ENCODE results near the gene CAPZB.
A peak's percentile ranks its signal among the peaks of the same experiment; 100 is the strongest.

CAPZB gene

DNA sequence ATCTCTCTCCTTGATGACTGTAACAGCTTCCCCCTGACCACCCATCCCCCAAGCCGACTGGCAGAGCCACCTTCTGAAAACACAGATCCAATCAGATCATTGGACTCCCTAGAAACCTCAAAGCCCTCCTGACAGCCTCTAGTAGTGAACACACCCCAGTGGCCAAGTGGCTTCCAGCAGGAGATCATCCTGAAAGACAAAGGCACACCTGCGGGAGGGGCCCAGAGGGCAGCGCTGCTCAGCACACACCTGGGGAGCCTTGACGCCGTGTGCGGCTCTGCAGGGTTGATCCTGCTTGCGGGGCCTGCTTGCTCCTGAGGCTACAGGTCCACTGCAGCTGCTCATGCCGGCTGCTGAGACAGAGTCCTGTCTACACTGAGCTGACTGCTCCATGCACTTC, 131.7 kb downstream of the CAPZB start:
- no peak for DNase-seq

DNA sequence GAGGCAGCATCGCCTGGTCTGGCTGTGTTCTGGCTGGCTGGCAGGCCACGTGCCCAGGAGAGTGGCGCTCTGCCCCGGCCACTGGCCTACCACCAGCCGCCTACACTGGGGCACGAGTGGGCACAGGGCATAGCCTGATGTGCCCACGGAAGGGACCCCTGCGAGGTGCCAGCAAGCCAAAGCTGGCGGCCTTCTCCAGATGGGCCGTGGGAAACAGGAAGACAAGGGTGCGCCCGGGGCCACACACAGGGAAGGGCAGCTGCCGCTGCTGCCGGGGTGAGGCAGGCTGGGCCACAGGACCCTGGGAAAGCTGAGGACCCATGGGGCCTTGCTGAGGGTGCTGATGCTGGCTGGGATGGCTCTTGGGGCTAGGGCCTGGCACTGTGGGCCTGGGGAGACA, 132.5 kb downstream of the CAPZB start:
- DNase-seq, result no peak

DNA sequence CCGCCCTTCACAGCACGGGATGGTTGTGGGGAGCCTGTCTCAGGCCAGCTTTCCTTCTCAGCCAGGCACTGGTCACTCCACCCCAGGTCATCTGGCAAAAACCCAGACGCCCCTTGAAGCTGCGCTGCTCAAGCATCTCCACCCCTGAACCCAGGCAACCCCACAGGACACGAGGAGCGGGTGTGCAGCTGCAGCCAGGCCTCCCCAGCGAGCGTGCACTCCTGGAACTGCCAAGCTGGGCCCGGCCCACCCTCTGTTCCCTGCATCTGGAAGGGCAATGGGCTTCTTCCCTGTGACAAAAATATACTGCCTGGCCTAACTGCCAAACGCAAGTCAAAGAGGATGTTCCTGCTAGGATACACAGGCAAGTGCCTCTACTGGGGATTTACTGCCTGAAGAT, 133.5 kb downstream of the CAPZB start:
- no peak for DNase-seq

DNA sequence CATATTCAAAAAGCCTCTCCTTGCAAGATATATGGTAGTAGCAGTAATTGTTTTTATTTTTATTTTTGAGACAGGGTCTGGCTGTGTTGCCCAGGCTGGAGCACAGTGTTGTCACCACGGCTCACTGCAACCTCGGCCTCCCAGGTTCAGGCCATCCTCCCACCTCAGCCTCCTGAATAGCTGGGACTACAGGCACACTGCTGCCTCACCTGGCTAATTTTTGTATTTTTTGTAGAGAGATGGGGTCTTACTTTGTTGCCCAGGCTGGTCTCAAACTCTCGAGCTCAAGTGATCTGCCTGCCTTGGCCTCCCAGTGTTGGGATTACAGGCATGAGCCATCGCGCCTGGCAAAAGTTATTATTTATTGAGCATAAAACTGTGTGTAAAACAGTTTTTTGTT, 134.8 kb downstream of the CAPZB start:
- no peak for DNase-seq

DNA sequence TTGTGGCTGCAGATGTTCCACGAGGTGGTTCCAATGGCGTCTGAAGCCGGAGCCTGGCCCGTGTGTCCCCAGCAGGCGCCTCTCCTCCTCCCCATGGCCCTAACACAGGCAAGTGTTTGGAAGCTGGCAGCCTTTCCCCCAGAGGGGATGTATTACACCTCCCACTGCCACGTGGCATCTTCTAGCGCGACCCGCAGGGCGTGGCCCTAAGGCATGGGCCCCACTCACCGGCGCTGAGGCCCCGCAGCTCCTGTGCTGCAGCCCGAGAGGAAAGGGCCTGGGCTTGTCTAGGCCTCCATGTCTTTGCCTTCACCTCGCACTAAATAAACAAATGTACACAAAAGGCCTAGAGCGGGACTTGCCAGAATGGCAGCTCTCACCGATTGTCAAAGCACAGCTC, 135.3 kb downstream of the CAPZB start:
- no peak for DNase-seq

DNA sequence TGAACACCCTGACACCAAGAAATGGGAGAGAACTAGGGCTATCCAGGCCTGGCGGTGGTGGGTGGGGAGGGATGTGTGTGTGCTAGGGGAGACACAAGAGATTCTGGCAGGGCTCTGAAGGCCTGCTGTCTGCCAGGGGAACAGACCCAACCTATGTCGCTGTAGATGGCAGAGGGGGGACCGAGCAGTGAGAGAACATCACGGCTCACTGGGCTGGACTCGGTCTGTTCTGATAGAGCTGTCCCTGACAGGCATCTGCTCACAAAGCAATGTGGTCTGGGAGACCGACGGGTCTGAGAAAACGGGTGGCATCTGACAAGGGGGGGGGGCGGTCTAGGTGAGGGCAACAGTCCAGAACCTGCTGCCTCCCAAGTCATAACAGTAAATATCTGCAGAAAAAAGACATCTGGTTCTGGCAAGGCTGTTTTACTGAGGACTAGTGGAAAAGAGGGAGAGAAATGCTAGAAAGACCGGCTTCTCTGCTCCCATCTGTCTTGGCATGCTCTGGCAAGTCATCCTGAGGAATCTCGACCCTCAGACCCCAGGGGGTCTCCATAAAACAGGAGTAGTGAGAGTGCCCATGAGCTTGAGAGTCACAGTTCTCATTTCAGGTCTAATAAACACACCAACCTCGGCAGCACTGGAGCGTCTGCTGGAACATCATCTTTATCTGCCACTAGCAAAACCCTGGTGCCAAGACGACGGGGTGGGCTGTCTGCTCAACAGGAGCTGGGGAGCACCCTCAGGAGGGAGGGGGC, 136.7 kb downstream of the CAPZB start:
- DNase-seq, result no peak

DNA sequence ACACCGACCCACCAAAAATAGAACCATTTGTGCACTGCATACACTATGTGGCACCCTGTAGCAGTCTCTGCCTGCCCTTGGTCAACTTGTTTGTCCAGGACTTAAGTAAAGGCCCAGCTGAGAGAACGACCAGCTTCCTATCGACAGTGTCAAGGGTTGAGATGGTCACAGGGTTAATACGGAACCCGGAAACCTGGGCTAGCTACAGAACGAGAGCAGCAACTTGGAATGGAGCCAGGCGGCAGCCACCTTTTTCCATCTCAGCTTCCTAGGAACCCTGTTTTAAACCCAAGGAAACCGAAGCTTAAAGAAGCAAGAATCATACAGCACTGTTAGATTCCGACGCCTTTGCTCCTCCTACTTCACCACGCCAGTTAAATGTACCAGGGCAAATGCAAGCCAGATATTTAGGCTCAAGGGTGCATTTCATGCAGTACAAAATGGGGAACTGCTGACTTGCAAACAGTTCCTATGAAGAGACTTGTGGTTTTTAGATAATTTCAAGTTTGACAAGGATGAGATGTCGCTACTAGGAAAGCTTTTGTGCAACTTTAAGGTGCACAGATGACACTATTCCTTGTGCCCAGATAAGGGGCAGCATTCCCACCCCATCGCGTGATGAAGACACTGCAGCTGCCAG, 137.7 kb downstream of the CAPZB start:
- DNase-seq, result no peak

DNA sequence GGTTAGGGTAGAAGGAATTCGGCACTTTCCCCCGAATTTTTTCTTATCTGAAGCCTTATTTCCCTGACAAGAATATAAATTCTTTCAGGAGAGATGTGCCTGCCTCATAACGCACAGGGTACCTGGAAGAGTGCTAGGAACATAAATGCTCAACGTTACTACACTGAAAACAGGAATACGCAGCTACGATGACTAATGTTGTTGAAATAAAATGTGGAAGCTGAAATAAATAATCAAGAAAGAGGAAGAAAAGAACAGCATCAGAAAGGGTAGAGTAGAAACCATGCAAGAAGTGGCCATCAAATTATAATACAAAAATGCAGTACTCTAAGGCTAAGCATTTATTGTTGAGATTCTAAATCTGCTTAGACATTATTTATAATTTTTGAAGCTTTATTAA, 139.3 kb downstream of the CAPZB start:
- DNase-seq, result no peak

DNA sequence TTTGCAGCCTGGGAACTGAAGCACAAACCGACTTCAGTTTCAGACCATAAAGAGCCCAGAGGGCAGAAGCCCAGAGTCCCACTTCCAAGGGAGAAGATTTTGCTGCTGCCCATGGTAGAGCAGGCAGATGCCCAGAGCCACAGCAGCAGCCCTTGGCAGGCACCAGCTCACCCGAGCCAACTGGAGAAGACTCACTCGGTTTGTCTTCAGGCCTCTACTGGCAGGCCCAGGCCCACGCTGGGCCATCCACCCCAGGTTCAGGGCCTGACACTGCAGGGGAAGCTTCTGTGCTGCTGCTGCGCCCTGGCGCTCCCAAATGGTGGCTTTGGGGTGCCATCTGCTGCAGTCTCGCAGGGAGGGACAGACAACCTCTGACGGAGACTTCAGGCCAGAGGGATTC, 139.9 kb downstream of the CAPZB start:
- DNase-seq, result peak in 10 of 56 donors; percentile 7 to 39 (median 19)

DNA sequence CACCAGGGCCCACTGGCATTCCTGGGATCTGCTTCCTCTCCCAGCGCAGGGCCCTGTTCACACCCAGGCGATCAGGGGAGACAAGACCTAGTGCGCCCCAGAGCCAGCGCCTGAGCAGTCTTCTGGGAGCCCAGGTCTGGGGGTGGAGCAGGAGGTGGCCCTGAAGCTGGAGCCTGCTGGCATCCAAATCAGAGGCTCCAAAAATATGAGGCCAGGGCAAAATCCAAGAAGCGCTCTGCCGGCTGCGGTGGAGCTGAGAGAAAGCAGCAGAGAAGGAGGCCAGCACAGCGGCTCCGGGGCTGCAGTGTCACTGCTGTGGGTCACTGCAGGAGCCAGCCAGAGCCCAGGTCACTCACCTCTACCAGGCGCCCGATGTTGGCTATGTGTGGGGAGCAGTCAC, 140.5 kb downstream of the CAPZB start:
- no peak for DNase-seq

DNA sequence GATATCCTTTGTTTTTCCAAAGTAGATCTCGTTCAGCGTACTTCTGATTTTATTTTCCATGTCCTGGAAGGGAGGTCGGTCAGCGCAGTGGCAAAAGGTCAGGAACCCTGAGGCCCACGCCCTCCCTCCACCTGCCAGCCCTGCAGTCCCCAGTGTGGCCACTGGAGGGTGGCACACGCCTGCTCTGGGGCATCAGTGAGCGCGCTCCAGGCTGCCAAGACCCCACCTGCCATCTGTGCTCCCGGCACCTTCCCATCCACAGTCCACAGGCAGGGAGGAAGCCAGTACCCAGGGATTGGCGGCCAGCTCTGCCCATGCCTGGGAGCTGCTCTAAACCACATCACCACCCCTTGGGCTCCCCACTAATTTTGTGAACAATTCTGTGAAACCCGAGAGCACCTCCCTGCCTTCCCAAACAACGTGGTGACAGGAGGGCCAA, 140.9 kb downstream of the CAPZB start:
- peak in 32 of 56 donors; percentile 7 to 72 (median 32) for DNase-seq

DNA sequence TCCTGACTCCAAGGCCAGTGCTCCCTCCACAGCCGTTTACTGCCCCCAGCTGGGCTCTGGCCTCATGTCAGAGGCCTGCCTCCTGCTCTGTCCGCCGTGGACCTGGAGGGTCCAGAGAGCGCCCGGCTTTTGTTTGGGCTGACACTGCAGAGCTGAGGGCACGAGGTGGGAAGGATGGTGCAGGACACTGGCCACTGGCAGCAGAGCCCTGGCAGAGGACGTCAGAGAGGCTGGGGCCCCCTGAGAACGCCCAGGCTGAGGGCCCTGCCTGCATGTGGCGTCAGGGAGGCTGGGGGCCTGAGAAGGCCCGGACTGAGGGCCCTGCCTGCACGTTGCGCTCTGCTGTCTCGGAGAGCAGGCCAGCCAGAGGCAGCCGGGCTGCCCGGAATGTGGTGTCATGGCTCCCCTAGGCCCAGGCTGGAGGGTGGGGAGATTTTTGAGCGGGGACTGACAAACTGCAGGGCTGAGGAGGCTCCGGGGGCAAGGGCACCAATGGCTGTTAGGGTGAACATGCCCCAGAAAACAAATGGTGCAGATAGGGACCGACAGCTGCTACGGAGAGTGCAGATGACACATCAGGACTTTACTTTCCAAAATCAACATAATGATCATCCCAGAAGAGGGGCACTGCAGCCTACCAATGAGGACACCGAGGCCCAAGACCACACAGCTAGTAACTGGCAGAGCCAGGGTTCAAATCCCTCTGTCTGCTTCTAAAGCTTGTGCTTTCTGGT, 141.6 kb downstream of the CAPZB start:
- DNase-seq, result no peak

DNA sequence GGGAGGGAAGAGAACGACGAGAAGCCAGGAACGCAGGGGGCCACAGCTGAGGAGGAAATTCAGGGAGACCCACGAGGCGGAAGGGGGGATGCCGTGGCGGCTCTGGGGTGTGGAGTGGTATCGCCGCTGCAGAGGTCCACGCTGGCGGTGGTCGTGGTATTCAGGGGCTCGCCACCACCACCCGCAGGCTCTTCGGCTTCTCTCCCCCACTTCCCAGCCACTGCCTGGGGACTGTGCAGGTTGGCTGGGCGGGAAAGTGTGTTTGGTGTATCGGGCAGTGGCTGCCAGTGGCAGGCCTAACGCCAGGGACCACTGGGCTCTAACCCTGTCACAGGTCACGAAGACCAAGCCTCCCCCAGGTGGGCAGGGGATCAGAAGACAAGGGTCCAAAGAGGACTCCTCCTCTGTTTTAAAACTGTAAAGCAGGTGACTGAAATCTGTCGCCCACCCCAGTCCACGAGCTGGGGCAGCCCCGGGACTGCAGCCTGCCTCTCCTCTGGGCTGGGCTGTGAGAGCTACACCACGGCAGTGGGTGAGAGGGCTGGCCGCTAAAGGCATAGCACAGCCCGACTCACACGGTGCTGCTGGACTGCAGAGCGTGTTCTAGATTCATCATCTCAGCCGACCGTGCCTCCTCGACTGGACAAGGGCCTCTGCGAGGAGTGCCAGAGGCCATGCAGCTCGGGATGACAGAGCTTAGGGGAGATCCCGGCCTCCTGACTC, 142.3 kb downstream of the CAPZB start:
- DNase-seq, result no peak

DNA sequence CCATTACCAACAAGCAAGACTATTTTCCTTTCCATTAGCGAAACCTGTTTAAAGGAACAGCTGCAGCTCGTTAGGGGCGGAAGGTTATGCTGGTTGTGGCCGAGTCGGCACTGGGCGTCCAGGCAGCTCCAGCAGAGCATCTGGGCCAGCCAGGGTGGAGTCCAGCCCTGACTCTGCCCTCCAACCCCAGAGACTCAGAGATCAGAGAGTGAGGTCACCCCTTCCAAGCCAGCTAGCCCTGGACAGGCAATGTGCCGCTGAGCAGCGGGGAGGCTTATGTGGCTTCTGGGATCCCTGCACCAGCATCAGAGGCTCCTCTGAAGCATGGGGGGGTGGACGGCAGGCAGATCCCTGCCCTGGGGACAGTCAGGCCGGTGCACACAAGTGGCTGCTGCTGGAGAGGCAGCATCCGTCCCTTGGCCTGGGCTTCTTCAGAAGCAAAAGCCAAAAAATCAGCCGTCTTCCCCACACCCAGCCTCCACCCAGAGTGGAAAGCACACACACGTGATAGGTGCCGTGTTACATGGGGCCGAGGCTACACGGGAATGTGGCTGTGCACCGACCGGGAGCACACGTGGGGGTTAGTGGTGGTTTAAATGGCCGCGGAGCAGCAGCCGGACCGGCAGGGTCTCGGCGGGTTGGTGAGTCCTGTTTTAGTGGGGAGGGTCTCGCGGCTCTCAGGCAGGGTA, 143.1 kb downstream of the CAPZB start:
- DNase-seq, result no peak

DNA sequence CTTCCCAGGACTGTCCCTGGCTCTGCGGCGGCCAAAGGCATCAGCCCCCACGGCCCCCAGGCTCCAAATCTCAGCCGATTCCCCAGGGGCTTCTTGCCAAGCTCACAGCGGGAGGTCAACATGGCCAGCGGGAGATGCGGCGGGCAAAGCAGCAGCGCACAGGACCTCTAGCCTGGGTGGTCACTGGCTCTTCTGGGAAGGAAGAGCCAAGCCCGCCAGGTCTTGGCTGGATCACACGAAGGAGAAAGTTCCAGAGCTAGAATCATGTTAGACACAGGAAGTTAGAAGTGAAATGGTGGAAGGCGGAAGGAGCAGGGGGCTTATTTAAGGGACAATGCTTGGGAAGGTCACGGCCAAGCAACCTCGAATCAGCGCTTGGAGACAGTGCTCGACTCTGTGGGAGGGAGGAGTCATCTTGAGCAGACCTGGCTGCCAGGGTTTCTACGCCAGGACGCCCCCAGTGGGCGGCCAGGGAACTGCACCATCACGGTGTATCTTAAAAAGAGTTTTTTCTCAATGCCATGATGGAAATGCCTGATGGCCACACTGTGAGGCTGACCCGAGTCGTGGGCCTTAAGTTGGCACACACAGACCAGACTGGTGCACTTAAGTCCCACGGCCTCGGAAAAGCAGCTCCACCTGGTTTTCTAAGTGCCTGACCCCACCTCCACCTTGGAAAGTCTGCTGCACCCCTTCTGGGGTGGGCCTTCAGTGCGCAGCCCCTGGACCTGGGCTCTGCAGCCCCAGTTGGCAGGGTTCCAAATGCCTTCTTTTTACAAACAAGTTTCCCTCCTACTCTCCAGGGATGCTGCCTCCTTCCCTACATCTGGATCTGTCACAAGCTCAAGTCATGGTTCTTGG, 143.9 kb downstream of the CAPZB start:
- peak in 31 of 56 donors; percentile 5 to 63 (median 17) for DNase-seq

DNA sequence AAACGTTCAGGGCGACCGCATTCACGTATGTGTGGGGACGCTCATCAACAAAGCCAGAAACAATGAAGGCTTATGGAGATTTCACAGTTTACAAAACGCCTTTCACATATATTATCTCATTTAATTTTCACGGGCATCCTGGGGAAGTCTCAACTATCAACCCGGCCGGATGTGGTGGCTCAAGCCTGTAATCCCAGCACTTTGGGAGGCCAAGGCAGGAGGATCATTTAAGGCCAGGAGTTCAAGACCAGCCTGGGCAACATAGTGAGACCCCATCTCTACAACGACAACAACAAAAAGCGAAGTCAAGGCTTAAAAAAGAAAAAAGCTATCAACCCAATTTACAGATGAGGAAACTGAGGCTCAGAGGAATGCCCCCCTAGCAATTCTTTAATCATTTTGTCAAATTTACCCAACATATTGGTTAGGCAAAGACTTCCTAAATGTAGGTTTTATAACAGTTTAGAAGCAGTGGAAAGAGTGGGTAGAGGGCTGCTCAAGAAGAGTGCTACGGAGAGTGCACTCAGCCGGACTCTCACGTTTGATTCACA, 144.9 kb downstream of the CAPZB start:
- DNase-seq, result no peak

DNA sequence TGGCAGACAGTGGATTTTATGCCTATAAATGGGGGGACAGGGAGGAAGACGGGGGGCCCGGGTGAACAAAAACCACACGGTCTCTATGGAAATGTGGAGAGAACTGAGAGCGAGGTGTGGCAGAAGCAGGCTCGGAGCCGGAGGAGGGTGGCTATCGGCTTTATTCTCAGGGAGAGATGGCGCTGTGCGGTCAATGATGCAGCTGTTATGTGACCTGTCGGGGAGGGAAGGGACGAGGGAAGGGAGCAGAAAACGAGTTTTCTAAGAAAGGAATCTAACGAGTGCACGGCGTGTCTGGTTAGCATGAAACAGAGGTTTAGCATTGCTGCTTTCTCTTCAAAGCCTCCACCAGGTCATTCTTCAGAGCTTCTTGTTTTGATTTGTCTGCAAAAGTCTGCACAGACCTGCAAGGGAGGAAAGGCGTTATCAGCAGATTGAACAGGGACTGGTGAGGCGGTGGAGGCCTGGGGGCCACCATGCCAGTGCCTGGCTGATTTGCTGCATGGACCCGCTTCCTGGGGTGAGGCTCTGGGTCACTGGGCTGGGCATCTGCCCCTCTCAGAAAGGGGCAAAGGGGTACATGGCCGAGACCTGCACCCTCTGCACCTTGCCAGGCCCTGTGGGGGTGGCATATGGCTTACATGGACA, 146.0 kb downstream of the CAPZB start:
- no peak for DNase-seq

DNA sequence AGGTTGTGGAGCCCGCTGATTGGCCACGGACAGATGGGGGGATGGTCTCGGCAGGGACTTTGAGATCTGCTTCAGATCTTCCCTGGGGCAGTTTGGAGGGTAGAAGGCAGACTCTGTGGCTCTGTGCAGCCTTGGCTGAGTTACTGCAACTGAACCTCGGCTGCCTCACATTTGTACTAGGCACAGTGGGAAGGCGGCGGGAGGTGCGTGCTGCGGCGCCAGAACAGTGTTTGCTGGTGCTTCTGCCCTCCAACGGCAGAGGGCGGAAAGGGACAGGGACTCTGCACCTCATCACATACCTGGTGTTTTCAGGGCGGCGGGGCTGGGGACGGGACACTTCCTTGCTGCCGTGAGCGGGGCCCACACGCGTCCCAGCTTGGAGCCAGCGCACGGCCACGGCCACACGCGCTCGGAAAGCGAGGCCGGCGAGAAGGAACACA, 147.0 kb downstream of the CAPZB start:
- DNase-seq, result no peak

DNA sequence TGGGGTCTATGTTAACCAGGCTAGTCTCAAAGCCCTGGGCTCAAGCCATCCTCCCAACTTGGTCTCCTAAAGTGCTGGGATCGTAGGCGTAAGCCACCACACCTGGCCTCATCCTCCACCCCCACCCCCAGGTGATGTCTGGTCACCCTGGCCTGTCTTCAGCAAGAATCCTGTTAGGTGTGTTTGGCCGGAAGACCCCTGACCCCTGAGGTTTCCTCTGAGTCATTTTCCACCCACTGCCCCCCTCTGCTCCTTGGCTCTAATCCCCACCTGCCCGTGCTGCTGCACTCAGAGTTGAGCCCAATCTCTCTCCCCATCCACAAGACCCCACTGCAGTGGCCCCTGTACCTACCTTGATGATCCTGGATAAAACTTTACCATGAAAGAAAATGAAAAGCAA, 148.1 kb downstream of the CAPZB start:
- no peak for DNase-seq

Data from amygdala (tissue), 56 donors.